Activated T-cell treated with anti-CD3 and anti-CD28 coated beads, Interleukin-2, amount 50 U/mL, for 48 hours (primary cell): Measurements from ENCODE around the gene RPP25L.

Source experiments
- DNase-seq, 2 experiments: peaks; one replicate each; pipeline ENCODE4 v3.0.0-alpha.2; 2020

Gene RPP25L

DNA sequence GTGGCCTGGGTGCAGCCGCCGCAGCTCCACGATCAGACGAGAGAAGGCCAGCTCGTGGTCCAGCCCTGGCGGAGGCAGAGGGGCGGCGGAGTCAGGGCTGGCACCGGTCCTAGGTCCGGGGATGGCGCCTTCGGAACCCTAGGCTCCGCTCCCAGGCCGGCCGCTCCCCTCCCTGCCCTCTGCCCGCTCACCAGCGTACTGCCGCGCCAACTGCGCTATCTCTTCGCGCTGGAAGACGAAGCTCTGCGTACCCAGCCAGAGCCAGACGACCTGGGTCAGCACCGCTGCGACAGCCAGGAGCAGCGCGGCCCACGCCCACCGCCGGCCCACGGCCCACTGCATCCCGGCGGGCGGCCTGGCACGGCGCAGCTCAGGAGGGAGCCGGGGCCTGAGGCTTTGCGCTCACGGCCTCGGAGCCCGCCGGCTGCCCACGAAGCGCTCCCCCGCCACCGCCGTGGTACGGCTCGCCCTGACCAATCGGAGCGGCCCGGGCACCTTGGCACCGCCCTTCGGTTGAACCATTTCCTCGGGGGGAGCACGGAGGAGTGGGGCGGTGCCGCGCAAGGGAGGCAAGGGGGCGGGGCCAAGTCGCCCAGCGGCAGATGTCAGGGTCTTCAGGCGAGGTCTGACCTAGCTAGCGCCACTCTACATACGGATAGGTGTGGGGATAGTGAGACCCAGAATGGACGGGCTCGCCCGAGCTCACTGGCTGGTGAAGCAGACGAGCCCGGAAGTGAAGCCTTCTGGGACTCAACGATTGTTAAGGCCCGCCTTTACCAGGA lies 25.6 kb upstream of the RPP25L start, which contains the start of gene SIGMAR1:
TSS of gene SIGMAR1 (minus strand) at position 432 of the 782 bp plus-strand sequence. CDS start at position 342, 90 bp downstream.
- DNase-seq, result peak; percentile 97 to 98

DNA sequence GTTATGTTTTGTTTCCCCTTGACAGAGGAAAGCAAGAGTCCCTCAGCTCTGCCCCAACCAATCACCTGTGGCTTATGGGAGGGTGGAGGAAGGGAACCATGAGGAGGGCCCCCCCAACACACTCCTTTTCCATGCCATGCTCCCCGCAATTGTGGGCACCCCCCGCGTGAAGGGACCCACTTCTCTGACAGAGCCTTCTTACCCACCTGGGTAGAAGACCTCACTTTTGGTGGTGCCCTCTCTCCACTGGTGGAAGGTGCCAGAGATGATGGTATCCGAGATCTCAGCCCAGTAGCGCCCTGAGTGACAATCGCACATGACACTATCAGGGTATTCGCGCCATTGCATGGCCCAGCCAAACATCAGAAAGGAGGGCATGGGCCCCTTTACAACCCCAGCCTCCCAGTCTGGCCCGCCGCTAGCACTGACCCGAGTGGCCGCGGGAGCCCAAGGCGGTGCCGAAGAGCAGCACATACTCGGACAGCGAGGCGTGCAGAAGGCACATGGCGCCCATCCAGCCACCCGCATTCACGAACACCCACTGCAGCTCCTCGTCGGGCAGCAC lies 25.0 kb upstream of the RPP25L start:
- peak in 1 of 2 experiments; percentile 58 for DNase-seq

DNA sequence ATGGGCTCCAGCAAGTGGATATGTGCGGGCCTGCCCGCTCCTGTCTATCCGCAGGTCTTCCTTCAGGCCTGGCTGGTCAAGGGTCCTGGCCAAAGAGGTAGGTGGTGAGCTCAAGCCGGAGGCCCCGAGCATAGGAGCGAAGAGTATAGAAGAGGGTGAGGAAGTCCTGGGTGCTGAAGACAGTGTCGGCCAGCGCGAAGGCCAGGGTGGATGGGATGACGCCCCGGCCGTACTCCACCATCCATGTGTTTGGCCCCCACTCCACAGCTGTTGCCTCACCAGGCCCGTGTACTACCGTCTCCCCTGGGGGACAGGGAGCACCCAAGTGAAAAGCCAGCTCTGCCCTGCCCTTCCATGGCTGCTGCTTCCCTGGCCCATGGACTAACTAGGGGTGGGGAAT lies 23.7 kb upstream of the RPP25L start:
- no peak for DNase-seq

DNA sequence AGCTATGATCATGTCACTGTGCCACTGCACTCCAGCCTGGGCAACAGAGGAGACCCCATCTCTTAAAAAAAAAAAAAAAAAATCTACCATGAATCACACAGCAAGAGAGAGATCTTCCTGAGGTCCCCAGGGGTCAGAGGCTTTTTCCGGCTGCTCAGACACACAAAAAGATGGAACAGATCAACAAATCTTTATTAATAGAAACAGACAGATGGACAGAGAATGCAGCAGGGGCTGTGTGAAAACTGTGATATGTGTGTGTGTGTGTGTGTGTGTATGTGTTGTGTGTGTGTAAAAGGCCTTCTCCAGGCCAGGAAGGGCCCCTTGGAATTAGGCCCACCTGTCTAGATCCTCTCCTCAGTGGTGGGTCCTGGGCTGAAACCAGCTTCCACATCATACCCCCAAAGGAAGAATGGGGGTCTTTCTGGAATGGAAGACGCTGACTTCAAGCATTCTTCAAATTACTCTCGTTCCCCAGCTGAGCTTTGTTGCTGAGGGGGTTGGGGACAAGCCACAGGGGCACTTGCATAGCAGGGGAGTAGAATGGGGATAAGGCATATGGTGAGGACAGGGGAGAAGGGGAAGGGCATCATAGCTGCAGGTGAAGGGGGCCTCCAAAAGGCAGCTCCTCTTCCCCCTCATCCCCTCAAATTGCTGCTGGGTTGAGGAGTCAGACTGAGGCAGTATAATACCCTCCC lies 22.8 kb upstream of the RPP25L start:
- no peak for DNase-seq

DNA sequence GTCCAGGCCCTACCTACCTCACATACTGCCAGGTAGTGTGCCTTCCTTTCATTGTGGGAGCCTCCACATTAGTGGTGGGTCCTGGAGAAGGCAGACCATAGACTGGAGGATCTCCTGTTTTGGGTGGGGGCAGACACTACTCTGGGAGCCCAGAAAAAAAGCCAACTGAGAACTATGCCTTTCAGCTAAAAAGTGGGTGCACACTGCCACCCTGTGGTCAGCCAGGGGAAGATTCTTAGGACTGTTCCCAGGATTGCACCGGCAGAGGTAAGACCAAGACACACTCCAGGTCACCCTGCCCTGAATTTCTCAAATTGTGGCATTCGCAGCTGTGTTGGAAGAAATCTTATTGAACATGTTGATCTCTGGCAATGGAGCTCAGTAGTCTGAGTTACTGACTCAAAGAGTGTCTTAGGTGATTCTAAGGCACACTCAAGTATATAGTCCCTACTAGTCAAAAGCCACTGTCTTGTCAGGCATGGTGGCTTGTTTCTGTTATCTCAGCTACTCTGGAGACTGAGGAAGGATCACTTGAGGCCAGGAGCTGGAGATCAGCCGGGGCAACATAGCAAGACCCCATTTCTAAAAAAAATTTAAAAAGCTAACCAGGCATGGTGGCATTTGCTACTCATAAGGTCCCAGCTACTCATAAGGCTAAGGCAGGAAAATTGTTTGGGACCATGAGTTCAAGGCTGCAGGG lies 22.1 kb upstream of the RPP25L start:
- DNase-seq, result peak; percentile 78 to 83

DNA sequence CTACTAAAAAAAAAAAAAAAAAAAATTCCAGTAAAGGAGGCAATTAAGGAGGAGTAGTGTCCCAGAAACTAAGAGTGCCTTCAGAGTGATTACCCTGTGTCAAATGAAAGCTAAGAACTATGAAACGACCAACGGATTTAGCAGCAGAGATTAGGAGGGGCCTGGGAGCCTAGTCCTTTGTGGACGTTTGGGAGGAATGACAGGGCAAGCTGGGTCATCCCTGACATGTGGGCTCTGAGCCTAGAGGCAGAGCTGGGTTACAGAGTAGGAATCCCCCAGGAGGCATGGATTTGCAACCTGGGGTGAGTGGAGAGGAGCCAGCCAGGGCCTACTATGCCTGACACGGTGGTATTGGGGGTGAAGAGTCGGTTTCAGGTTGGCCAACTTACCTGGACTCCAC lies 21.3 kb upstream of the RPP25L start:
- DNase-seq, result no peak

DNA sequence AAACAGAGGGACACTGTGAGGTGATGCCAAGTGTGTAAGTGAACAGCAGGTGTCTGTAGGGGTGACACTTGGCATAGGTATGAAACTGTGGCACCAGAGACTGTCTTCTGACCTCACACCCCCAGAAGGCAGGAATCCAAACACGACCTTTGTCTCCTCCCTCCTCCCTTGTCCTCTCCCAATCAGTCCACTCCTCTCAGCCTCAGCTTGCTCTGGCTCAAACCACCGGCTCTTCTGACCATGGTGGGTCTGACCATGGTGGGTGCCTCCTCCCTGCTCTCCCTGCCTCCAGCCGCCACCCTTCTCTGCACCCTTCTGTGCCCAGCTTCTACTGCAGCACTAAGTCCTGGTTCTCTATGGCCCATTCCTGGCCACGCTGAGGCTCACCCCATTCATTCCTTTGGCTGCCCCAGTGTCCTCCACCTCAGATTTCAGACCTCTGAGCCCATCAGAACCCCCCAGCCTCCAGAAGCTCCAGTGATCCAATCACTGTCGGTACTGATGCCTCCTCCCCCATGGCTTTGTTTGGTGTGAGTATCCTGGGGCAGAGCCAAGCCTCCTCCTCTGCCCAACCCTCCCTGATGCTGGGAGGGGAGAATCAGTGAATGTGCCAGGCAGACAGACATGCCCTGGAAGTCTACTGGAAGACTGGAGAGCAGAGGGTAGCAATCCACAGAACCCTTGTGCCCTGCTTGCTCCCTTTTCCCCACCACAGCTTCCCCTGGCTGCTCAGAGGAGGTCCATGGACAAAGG lies 18.7 kb upstream of the RPP25L start:
- no peak for DNase-seq

DNA sequence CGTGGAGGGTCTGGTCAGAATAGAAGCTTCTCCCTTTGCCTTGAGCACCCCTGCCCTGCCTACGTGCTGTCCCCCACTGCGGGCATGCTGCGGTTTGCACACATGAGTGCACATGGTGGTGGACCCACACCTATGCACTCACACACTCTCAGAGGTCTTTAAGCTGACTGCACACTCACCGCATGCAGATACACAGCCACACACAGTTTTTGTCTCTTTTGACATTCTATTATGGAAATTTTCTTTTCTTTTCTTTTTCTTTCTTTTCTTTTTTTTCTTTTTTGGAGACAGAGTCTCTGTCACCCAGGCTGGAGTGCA lies 17.6 kb upstream of the RPP25L start:
- no peak for DNase-seq

DNA sequence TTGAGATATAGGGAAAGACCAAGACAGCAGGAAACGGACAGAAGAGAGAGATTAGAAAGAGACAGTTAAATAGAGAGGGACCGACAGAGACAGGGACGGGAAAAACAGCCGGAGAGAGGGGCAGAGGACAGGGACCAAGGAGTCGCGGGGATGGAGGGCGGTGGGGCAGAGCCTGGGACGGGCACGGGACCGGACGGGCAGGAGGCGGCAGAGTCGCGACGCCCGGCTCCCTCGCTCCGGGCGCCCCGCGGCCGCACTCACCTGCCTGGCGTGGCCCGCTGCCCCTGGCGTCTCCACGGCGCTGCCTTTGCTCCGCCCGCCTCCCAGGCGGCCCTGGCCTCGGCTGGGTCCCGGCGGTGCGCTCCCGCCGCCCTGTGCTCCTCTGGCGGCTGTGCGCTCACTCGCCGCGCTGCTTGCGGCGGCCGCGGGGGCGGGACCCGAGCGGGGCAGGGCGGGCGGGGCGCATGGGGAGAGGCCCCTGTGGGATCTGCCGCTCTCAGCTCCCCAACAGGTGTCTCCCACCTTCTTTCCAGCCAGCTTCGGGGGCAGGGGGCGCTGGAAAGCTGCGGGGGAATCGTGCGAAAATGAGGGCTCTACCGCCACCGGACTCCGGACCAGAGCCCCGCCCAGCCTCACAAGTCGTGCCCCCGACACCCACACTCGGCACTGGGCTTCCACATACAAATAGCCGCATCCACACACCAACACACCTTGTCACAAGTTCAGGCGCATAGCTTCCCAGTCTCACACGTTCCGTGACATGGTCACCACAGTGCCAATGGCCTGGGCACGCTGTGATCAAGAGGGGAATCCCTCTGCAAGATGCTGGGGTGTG lies 17.0 kb upstream of the RPP25L start, which contains the start of gene ARID3C:
TSS of gene ARID3C (minus strand) at position 411 of the 835 bp plus-strand sequence. CDS start 1,052 bp downstream, outside the sequence.
- DNase-seq, result peak; percentile 46 to 64

DNA sequence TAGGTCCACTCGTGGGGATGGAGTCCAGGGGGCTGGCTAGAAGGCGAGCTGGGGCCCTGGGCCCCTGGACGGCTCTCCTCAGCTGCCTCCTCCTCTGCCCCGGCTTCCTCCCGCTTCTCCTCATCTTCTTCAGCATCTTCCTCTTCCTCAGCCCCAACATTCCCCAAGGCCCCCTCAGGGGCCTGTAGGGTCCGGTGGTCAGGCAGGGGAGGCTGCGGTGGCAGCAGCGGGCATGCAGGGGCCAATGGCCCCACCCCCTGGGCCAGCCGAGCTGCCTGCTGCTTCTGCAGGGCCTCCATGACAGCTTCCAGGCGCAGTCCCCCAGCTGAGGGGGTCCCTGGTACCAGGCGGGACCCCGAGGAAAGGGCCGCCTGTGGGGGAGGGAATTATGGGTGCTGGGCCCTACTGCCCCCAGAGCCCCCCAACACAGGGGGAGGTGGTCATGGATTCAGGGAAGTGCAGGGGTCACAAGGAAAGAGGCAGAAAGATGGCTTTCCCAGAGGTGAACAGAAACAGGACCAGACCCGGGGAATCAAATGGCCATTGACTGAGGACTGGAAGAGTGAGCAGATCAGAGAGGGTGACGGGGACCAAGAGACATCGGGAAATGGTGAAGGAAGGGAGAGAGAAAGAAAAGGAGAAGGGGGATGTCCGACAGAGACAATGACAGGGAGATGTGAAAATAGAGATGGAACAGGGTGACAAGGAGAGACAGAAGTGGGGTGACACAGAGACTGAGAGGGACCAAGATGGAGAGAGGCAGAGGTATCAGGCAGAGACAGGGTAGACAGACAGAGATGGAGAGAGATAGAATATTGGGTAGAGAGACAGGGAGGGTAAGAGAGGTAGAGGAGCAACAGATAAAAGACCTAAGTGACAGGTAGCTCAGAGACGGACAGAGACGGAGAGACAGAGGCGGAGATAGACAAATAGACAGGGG lies 16.1 kb upstream of the RPP25L start:
- no peak for DNase-seq

DNA sequence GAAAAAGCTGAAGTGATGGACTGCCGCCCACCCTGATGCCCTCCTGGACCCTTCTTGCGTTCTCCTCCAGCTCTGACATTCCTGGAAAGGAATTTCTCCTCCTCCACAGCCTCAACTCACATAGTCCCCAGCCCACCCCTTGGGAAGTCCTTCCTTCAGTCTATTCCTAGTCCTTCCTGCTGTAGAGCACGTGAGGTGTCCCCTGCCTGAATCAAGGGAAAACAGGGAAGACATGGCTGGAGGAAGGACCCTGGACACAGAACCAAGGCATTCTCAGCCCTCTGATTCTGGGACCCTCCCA lies 13.2 kb upstream of the RPP25L start:
- no peak for DNase-seq

DNA sequence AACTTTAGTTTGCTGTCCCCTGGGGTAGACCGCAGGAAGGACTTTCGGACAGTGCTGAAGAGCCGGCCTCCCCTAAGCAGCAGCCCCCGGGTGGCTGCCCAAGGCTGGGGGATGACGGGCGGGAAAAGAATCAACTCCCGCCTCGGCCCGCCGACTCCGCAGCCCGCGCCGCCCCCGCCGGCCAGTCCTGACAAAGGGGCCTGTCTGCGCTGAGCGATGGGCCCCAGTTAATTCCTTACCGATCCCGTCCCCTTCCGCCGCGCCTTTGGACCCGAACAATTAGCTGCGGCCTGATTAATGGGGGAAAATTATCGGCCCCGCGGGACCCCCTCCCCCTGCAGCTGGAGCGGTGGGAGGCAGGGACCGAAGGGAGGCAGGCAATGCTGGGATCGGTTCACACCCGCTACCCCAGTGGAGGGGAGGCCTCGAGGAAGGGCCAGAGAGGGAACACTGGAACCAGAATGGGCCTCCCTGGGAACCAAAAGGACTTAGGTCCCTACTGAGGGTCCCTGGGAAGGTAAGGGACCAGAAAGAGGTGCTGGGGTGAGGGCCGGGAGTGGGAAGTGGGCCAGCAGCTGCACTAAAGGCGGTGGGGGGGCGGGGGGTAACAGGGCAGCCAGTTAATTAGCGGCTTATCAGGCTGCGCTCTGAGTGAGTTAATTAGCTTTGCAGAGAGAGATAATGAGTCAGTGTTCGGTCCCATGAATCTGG lies 12.7 kb upstream of the RPP25L start:
- DNase-seq, result no peak

DNA sequence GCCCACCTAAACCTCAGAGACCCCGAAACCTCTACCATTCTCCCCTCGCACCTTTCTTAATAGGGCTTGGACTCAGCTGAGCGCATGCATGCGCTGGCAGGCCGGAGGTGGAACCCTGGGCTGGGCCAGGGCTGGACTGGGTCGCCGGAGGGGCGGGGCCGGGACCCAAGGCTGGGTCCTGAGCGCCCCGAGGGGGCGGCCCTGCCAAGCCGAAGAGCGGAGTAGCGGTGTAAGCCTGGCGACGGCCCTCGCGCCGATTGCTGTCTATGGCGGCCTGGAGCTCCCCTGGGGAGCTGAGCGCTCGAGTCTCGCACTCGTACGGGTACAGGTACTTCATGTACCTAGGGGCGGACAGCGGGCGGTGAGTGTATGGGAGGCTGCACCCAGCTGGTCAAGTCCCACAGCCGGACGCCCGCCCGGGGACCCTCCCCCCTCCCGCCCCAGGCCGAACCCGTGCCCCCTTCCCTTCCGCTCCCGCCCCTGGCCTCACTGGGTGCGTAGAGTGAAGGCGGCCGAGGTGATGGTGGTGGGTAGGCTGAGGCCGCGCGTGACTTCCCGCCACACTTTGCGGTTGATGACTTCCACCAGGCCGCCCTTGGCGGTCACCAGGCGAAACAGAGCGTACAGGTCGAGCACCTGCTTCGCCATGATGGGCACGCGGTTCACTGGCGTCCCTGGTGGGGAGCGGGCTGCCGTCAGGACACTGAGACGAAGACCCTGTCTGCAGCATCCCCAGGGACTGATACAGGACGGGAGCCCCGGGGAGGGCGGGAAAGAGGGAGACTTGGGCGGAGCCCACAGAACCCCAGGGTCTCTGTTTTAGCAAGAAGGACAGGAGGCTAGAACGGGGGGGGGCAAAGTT lies 11.7 kb upstream of the RPP25L start:
- DNase-seq, result peak in 1 of 2 experiments; percentile 38

DNA sequence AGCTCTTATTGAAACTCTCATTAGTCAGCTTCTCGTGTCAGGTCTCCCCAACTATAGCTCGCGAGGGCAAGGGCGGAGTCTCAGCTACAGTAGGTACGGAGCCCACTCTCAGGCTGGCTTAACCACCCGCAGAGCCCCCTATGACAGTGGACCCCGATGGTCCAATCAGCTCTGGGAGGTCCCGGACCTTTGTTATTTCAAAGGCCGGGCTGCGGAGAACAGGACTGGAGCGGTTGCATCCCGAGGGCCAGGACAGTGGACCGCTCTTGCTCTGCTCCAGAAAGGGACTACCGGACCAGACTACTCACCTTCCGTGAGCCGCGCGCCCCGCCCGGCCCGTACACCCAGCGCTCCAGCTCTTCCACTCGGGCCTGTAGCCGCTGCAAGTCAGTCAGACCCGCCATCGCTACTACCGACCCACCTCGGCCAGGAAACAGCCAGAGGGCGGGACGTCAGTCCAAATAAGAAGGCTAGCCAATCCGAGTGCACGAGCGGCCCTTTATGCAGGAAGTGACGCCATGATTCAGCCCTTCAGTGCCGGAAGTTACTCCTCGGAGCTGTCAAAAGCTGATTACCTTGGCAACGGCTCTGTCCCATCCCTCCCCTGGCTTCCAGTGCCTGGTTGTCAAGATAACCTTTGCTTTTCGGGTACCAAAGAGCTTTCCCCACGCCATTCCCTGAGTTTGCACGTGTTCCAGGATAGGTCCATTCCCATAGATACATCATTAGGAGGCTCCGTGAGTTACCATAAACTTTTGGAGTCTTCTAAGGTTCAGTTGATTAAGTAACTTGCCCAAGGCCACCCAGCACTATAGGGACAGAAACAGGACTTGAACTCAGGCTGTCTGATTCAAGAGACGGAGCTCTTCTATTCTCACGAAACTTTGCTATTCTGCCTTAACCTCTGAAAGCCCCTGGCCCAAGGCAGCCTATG lies 8.4 kb upstream of the RPP25L start, which contains the start of gene DCTN3:
TSS of gene DCTN3 (minus strand) at position 435 of the 934 bp plus-strand sequence. CDS start at position 404, 31 bp downstream.
- peak; percentile 88 to 91 for DNase-seq

DNA sequence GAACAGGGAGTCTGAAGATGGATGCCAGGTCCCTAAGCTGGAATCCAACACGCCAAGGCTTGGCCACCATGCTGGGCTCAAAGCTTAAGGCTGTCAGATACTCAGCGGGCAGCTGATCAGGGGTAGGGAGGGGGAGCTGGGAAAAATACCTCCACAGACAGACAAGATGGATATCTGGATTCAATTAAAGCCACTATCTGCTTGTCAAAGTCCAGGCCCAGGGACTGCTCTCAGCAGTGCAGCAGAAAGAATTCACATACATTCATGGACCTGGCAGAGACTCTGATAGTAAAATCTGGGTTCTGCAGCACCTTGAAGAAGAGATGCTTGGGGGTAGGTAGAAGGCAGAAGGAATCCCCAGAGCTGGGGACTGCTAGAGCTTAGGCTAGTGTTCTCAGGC lies 3.2 kb upstream of the RPP25L start:
- no peak for DNase-seq

DNA sequence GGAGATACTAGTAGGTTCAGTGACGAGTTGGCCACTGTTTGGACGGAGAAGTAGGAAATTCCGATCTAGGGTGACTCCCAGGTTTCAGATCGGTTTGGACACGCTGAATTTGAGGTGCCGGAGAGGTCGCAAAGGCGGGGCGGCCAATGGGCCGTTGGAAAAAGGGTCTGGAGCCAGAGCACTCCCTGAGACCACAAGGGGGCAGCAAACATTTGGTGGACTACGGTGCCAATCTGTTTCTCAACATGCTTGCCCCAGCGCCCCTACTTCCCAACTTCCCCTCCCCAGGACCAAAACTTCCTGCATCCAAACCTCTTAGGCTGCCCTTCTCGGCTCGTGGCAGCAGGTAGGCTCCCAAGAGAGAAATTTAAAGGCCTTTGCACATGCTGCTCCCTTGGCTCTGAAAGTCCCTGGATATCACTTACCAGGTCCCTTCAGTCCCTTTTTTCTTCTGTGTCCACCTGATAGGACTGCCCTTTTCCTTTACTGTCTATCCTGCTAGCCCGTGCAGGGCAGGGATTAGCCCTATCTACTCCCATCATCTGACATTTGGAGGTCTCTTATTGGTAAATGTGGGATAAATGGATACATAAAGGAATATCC lies 992 bp upstream of the RPP25L start:
- DNase-seq, result peak; percentile 80 to 82

DNA sequence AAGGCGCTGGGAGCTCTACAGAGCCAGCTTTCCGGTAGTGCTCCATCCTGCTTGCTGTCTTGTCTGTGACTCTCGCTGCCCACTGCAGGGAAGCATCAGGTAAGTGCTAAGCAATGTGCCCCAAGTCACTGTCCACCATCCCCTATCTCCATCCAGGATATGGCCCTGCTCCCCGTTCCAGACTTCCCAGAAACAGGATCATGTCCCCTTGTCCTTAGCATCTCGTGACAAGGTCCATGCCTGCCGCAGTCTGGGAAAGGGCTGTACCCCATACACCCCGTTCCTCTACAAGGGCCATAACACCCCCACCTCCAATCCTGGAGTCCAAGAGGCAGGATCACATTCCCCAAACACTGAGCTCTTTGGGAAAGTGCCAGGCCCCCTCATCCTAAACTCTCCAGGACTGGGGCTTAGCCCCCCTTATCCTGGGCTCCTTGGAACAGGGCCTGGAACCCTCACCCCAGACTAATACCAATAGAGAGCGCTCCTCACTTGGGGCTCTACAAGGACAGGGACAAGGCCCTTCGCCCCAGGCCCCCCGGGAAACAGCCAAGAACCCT lies 566 bp downstream of the RPP25L start:
- peak in 1 of 2 experiments; percentile 39 for DNase-seq
